G401.6 (cell line): ENCODE measurements around the gene SCAMP4.

Experiments used
- FAIRE-seq: peaks from 2 replicates; lab custom pipeline; 2012; peaks lifted over from hg19 to GRCh38; lab: Jason Lieb, UNC

Gene SCAMP4

GRCh38 chr19:1957562-1958248 lies 52.5 kb downstream of the SCAMP4 start:
- no peak for FAIRE-seq

DNA sequence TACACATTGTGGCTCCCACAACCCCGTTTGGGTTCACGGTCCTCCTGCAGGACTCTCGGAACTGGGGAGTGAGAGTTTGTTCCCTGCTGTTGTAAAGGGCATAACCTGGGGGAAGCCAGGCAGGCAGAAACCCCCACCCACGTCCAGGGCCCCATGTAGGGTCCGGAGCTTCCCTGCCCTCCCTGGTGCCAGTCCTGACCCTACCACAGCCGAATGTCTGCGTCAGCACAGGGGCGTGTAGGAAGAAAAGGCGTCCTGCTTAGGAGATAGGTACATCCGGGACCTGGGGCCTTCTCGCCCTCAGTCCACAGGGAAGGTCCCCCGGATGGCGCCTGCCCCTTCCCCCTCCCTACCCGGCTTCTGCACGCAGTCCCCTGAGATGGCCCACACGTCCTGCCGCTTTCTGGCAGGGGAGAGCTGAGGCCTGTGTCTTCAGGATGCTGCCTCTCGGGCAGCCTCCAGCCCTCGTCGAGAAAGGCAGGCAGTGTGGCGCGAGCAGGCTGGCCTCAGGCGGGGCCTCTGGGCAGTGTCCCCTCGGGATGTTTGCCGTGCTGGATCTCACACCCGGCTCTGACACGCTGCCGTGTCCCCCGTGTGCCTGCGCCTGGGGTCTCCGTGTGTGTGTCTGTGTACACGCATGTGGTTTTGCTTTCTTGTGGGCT lies 54.9 kb downstream of the SCAMP4 start:
- FAIRE-seq = no peak

GRCh38 chr19:1961000-1961883 lies 56.0 kb downstream of the SCAMP4 start:
- FAIRE-seq = no peak

DNA sequence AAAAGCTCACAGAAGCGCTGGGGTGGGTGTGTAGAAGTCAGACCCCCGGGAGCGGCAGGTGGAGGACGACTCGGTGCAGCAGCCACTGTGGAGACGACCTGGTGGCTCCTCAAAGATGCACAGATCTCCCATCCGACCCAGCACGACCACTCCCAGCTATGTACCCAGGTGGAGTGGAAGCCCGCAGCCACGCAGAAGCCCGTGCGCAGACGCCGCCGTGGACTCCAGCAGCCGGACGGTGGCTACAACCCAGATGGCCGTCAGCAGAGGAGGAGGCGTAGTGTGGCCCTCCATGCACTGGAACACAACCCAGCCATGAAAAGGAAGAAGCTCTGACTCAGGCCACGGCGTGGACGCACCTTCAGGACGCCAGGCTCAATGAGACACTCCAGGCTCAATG lies 57.5 kb downstream of the SCAMP4 start:
- no peak for FAIRE-seq

GRCh38 chr19:1967087-1967608 lies 61.9 kb downstream of the SCAMP4 start:
- FAIRE-seq = no peak

DNA sequence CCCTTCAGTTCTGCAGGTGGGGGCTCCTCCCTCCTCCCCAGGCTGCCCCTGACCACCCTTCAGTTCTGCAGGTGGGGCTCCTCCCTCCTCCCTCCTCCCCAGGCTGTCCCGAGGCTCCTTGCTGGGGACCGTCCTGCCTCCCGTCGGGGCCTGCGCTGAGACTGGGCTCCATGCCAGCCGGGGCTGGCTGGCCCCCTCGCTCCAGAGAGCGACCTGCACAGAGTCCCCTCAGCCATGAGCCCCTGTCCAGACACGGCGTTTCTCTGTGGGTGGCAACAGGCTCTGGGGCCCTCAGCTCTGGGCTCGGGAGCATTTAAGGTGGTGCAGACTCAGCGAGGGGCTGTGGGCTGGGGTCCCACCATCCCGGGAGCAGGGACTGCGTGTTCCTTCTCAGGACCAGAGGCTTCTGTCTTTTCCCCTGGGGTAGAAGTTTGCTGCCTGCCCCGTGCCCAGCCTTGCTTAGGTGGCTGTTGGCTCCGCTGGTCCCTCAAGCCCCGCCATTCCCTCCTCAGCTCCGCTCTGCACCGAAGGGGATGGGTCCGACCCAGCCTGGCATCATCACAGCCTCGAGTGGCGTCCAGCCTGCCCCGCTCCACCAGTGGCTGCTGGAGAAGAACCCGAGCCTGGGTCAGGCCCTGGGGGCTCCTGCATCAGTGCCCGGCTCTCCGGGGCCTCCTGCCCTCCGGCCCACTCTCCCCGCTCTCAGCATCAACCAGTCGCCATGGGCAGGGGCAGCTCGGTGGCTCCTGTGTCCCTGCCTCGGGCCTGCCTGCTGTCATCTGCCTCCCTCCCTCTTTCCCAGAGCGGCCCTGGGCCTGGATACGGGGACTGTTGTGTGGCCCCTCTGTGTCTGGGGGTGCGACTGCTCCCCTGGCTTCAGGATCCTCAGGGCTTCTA lies 63.3 kb downstream of the SCAMP4 start:
- FAIRE-seq = no peak

DNA sequence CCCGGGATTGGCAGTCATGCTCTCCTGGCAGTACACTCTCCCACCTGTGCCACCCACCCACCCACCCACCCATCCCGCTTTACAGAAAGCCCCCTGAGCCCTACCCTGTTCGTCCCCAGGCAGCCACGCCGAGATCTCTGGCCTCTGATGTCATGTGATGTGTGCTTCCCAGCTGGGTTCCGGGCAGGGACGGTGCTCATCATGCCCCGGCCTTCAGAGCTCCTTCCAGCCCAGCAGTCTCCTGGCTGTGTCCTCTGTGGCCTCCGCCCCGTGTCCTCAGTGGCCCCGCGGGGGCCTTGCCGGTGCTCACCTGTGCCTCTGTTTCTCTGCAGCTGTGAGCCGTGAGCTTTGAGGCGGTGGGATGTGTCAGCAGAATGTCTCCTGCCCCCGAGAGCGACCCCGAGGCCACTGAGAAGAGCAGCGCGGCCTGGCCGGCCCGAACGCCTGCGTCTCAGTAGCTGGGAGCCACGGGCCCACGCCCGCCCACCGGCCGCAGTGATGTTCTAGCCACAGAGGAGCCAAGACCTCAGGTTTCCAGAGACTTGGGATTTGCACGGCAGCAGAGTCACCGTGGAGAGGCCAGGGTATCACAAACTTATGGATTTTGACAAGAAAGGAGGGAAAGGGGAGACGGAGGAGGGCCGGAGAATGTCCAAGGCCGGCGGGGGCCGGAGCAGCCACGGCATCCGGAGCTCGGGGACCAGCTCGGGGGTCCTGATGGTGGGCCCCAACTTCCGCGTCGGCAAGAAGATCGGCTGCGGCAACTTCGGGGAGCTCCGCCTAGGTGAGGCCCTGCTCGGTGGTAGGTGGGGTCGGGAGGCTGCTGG lies 64.2 kb downstream of the SCAMP4 start:
- no peak for FAIRE-seq

DNA sequence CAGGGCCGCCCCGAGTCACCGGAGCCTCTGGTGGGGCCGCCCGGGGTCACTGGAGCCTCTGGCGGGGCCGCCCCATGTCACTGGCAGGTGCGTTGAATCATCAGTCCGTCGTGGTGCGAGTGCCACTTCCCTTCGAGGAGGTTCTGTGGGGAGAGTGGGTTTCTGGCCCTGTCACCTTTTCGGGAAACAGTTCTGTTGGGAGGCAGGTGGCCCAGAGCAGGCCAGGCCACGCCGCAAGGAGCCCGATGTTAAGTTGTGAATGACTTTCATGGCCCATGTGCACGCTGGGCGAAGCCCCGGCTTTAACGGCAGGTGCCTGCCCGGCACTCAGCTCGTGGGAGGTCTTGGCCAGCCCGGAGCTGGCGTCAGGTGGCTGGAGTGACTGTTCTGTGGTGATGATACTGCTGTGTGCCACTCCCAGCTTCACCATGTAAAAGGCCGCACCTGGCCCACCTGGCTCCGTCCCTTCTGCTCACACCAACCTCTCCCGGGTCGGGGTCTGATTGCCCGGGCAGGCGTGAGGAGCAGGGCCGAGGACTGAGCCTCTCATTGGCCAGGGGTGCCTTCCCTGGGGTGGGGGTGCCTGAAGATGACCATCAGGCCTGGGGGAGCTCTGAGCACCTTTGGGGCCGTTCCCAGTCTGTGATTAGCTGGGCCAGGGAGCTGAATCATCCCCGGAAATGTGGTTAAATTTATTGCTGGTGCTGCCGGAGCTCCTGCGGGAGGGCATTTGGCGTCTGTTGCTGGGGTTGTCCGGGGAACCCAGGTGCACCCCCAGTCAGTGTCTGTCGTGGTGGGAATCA lies 65.0 kb downstream of the SCAMP4 start:
- no peak for FAIRE-seq

GRCh38 chr19:1970806-1971502 lies 65.8 kb downstream of the SCAMP4 start:
- no peak for FAIRE-seq

GRCh38 chr19:1974381-1975161 lies 69.4 kb downstream of the SCAMP4 start:
- no peak for FAIRE-seq

GRCh38 chr19:1975162-1975480 lies 69.9 kb downstream of the SCAMP4 start:
- FAIRE-seq = no peak
